SU-DHL-6 (cell line): ENCODE results near the gene PSD.

Source experiments
- EZH2phosphoT487 ChIP-seq: fragments of 200-600 bp; sonication (generic), shearing (Covaris generic); conservative IDR thresholded peaks from 2 replicates; pipeline ENCODE4 v1.6.1; 2018; ENCODE audit warnings: mild to moderate bottlenecking, antibody characterized with exemption, low read length, moderate library complexity, mixed read lengths
- TF ChIP-seq, protein P1 (sequence below): fragments of 200-600 bp; sonication (generic); IDR thresholded peaks from one replicate; pipeline ENCODE4 v1.5.1; 2017; ENCODE audit warnings: antibody characterized with exemption, mild to moderate bottlenecking, low read length, moderate library complexity; ENCODE audit not compliant: insufficient read depth, poor library complexity, severe bottlenecking

GRCh38 chr10:102406815-102407214, 11.8 kb downstream of the PSD start:
- TF ChIP-seq, protein P1, sequence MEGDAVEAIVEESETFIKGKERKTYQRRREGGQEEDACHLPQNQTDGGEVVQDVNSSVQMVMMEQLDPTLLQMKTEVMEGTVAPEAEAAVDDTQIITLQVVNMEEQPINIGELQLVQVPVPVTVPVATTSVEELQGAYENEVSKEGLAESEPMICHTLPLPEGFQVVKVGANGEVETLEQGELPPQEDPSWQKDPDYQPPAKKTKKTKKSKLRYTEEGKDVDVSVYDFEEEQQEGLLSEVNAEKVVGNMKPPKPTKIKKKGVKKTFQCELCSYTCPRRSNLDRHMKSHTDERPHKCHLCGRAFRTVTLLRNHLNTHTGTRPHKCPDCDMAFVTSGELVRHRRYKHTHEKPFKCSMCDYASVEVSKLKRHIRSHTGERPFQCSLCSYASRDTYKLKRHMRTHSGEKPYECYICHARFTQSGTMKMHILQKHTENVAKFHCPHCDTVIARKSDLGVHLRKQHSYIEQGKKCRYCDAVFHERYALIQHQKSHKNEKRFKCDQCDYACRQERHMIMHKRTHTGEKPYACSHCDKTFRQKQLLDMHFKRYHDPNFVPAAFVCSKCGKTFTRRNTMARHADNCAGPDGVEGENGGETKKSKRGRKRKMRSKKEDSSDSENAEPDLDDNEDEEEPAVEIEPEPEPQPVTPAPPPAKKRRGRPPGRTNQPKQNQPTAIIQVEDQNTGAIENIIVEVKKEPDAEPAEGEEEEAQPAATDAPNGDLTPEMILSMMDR, result no peak
- no peak for TF ChIP-seq EZH2phosphoT487
